Activated naive CD4-positive, alpha-beta T cell treated with anti-CD3 and anti-CD28 coated beads, Interleukin-2, amount 10 ng/mL, durations not matched to agents 7 days and 5 days (primary cell): ENCODE results near the gene PNPLA3.

Experiments
- CTCF ChIA-PET: fragments of 350-600 bp; sonication (Branson Sonifier 250); formaldehyde crosslinking; loops from one replicate; lab custom pipeline; 2021; ENCODE audit warnings: antibody characterized with exemption; lab: Charles Lee
- DNase-seq: peaks from one replicate; pipeline ENCODE4 v3.0.0-alpha.2; 2020
- H3K27ac Mint-ChIP-seq: one replicate; pipeline ENCODE4 v1.8.0; 2021; ENCODE audit warnings: mild to moderate bottlenecking, moderate library complexity, mixed read lengths
- H3K27me3 Mint-ChIP-seq: one replicate; pipeline ENCODE4 v1.8.0; 2021; ENCODE audit warnings: mild to moderate bottlenecking, mixed read lengths
- H3K36me3 Mint-ChIP-seq: one replicate; pipeline ENCODE4 v1.8.0; 2021; ENCODE audit warnings: mixed read lengths
- H3K4me1 Mint-ChIP-seq: one replicate; pipeline ENCODE4 v1.8.0; 2021; ENCODE audit warnings: mixed read lengths
- H3K4me3 Mint-ChIP-seq: one replicate; pipeline ENCODE4 v1.8.0; 2021; ENCODE audit warnings: mild to moderate bottlenecking, moderate library complexity, mixed read lengths
- H3K9me3 Mint-ChIP-seq: one replicate; pipeline ENCODE4 v1.8.0; 2021; ENCODE audit warnings: mixed read lengths

PNPLA3 gene, protein sequence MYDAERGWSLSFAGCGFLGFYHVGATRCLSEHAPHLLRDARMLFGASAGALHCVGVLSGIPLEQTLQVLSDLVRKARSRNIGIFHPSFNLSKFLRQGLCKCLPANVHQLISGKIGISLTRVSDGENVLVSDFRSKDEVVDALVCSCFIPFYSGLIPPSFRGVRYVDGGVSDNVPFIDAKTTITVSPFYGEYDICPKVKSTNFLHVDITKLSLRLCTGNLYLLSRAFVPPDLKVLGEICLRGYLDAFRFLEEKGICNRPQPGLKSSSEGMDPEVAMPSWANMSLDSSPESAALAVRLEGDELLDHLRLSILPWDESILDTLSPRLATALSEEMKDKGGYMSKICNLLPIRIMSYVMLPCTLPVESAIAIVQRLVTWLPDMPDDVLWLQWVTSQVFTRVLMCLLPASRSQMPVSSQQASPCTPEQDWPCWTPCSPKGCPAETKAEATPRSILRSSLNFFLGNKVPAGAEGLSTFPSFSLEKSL

DNA sequence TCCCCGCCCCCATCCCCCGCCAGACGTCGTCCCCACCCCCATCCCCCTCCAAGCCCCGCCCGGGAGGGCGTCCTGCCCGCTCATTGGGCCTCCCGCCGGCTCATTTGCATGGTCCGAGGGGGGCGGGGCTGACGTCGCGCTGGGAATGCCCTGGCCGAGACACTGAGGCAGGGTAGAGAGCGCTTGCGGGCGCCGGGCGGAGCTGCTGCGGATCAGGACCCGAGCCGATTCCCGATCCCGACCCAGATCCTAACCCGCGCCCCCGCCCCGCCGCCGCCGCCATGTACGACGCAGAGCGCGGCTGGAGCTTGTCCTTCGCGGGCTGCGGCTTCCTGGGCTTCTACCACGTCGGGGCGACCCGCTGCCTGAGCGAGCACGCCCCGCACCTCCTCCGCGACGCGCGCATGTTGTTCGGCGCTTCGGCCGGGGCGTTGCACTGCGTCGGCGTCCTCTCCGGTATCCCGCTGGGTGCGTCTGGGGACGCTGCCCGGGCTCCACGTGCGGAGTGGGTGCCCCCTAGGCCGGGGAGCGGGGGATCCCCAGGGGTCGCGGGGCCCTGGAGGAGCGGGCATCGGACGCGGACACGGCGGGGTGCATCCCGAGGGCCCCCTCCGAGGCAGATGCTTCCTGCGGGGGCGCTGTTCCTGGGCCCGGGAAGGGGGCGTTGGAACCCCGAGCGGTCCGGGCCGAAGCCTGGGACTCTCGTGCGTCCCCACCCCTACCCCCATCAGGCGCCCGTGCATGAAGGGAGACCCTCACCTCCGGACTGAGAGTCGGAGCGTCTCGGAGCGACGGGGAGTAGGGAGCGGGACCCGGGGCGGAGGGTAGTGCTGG lies at the start of gene PNPLA3:
Gene PNPLA3 (plus strand): TSS at position 175 of the 834 bp plus-strand sequence. CDS start 107 bp downstream, at position 282.
- H3K36me3 Mint-ChIP-seq = no peaks in the 10 kb centered on the region
- DNase-seq = peak; percentile 88
- H3K27ac Mint-ChIP-seq = no peak within 1 kb of the TSS
- H3K9me3 Mint-ChIP-seq = no peaks in the 10 kb centered on the region
- CTCF ChIA-PET = no interaction called here
- peaks cover 8% of the 10 kb centered on the region for H3K4me1 Mint-ChIP-seq
- H3K4me3 Mint-ChIP-seq = peak within 1 kb of the TSS; percentile 67
- peaks cover 81% of the 10 kb centered on the region for H3K27me3 Mint-ChIP-seq

DNA sequence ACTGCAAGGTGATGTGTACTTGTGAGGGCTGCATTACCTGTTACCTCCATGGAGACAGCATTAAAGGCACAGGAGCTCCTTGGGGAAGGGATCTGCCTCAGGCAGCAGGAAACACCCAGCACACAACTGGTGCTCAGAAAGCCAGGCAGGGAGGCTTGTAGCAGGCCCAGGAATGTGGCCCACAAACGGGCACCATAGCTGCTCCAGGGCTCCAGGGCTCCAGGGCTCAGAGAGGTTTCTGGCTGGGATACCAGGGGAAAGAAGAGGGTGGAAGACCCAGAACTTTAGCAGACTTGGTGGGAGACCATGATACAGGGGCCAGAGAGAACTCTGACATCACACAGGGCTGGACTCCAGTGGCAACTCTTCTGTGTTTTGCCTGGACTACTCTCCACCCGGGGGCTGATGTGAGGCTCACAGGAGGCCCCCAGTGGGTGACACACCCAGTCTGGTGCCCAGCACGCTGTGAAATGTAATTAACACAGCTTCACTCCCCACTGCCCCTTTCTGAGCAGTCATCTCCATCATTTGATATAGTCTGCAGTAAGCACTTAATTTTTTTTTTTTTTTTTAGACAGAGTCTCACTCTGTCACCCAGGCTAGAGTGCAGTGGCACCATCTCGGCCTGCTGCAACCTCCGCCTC lies 46.6 kb upstream of the PNPLA3 start:
- CTCF ChIA-PET = interaction anchor here (0.9 kb wide), 1 partner anchor 8 kb away, joined by 3 read pairs; no protein-coding TSS in a partner anchor
- no peaks in the 10 kb centered on the region for H3K9me3 Mint-ChIP-seq
- peaks cover 11% of the 10 kb centered on the region for H3K27me3 Mint-ChIP-seq

DNA sequence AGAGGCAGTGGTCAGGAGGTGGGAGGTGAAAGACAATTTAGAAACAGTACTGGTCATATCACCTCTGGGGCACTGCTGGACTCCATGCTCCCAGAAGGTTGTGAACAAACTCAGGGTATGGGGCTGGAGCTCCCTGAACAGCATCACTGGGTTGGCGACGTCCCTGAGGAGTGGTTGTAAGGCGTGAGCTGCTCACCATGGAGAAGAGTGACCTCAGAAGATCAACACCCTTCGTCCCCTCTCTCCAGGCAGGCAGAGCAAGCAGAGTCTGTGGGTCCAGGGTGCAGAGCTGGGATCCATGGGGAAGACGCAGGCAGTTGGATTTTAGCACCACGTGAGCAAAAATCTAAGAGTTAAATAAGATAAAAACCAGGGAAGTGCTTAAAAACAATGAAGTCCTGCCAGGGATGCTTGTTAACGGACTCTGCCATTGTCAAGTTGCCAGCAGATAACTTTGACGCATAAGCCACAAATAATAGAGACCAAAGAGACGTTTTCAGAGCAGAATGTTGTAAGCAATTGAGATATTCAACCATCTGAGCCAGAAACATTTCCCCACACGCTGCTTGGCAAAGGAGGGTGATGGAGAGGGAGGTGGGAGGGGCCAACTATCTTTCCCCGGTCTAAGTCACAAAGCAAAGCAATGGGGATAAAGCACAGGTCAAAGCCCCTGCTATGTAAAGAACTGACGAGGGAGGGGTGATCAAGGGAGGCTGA lies 45.4 kb upstream of the PNPLA3 start:
- peak; percentile 5 for DNase-seq
- Mint-ChIP-seq H3K4me1 (no peaks in the 10 kb centered on the region), H3K9me3 (no peaks in the 10 kb centered on the region), H3K27me3 (peaks cover 11% of the 10 kb centered on the region), H3K27ac (no peak overlapping the region), H3K4me3 (no peak overlapping the region), H3K36me3 (no peaks in the 10 kb centered on the region)
- CTCF ChIA-PET = interaction anchor here (1.1 kb wide), 1 partner anchor 68 kb away, joined by 3 read pairs; no protein-coding TSS in a partner anchor

More for the DNA sequence above, 46.6 kb upstream of the PNPLA3 start:
- Mint-ChIP-seq H3K27ac (no peak overlapping the region), H3K4me3 (no peak overlapping the region), H3K36me3 (no peaks in the 10 kb centered on the region), H3K4me1 (no peaks in the 10 kb centered on the region)
- peak; percentile 4 for DNase-seq

DNA sequence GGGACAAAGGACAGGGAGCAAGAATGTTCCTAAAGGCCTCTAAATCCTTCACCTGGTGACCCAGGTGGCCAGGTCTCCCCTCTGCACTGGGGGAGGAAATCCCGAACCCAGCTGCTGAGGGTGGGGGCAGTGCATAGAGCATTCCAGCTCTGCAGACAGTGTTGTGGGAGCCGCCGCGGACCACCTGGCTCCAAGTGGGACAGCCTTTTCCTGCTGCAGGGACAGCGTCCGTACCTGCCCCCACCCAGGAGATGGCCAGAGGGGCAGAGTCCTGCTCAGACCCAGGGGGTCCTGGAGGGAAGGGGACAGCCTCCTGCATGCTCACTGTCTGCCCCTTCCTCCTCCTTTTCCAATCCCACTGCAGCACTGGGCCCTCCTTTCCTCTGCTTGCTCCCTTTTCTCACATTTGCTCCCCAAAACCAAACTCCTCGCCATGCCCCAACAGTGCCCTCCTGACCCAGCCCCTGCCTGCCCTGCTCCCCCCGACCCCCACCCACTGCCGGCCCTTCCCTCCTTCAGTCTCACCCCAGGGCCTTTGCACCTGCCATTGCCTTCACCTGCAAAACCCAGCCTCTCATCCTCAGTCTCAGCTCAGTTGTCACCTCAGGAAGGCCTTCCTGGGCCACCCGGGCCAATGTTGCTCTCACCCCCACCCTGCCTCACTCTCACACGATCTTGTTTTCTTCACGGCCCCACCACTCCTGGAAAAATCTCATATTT lies 44.6 kb upstream of the PNPLA3 start:
- no peak overlapping the region for H3K27ac Mint-ChIP-seq
- DNase-seq = peak; percentile 10
- H3K9me3 Mint-ChIP-seq = no peaks in the 10 kb centered on the region
- H3K4me1 Mint-ChIP-seq = no peaks in the 10 kb centered on the region
- no peaks in the 10 kb centered on the region for H3K36me3 Mint-ChIP-seq
- H3K27me3 Mint-ChIP-seq = peaks cover 5% of the 10 kb centered on the region
- CTCF ChIA-PET = interaction anchor here (1.1 kb wide), 1 partner anchor 68 kb away, joined by 3 read pairs; no protein-coding TSS in a partner anchor
- no peak overlapping the region for H3K4me3 Mint-ChIP-seq

DNA sequence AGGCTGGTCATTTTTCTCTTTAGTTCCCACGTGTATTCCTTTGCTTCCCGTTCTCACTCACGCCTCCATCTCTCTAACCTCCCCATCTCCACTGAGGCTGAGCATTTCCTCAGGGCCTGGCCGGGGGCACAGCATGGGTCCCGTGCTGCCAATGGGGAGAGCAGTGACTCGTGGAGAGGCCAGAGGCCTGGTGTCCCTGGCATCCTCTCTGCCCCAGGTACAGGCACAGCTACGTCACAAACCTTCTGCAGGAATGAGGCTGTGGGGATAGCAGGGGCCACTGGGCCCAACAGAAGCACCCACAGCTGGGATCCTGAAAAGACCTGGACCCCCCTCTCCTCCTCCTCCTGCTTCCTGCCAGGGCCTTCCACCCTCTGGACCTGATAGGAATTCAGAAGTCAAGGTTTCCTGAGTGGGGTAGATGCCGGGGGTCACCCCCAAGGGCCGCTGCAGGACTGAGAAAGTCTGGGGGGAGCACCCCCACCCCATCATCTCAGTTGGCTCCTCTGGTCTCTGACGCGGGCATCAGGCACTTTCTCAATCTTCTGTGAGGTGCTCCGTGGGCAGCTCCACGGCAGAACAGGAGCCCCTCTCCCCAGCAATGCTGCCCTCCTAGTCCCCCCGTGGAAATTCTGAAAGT lies 43.6 kb upstream of the PNPLA3 start:
- no peak overlapping the region for H3K4me3 Mint-ChIP-seq
- H3K9me3 Mint-ChIP-seq = no peaks in the 10 kb centered on the region
- H3K4me1 Mint-ChIP-seq = no peaks in the 10 kb centered on the region
- peak; percentile 8 for DNase-seq
- H3K36me3 Mint-ChIP-seq = no peaks in the 10 kb centered on the region
- CTCF ChIA-PET = interaction anchor here (1.2 kb wide), 1 partner anchor 129 kb away, joined by 3 read pairs; no protein-coding TSS in a partner anchor
- H3K27ac Mint-ChIP-seq = no peak overlapping the region
- H3K27me3 Mint-ChIP-seq = peaks cover 4% of the 10 kb centered on the region

DNA sequence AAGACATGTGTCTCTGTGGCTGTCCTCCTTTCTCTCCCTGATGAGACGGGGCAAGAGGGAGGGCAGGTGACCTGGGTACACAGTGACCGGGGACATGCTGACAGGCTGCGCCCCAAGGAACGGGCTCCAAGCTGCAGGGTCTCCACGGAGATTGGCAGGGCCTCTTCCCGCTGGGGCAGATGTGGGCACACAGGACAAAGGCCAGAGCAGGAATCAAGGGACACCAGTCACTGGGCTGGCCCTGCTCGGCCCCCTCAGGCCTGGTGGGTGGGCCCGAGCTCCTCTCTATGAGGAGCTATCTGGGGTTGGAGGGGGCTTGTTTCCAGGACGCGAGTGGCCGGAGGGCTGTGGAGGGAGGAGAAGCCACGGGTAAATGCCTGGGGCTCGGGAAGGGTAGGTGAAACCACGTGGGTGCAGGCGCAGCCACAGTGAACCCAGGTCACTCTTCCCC lies 43.0 kb upstream of the PNPLA3 start:
- no peak for DNase-seq
- CTCF ChIA-PET = interaction anchor here (0.8 to 1.2 kb wide), 2 partner anchors 63 to 129 kb away, joined by 3 read pairs; no protein-coding TSS in a partner anchor
- H3K27me3 Mint-ChIP-seq = peaks cover 4% of the 10 kb centered on the region
- H3K27ac Mint-ChIP-seq = no peak overlapping the region
- no peaks in the 10 kb centered on the region for H3K9me3 Mint-ChIP-seq
- H3K36me3 Mint-ChIP-seq = no peaks in the 10 kb centered on the region
- no peak overlapping the region for H3K4me3 Mint-ChIP-seq
- H3K4me1 Mint-ChIP-seq = no peaks in the 10 kb centered on the region

DNA sequence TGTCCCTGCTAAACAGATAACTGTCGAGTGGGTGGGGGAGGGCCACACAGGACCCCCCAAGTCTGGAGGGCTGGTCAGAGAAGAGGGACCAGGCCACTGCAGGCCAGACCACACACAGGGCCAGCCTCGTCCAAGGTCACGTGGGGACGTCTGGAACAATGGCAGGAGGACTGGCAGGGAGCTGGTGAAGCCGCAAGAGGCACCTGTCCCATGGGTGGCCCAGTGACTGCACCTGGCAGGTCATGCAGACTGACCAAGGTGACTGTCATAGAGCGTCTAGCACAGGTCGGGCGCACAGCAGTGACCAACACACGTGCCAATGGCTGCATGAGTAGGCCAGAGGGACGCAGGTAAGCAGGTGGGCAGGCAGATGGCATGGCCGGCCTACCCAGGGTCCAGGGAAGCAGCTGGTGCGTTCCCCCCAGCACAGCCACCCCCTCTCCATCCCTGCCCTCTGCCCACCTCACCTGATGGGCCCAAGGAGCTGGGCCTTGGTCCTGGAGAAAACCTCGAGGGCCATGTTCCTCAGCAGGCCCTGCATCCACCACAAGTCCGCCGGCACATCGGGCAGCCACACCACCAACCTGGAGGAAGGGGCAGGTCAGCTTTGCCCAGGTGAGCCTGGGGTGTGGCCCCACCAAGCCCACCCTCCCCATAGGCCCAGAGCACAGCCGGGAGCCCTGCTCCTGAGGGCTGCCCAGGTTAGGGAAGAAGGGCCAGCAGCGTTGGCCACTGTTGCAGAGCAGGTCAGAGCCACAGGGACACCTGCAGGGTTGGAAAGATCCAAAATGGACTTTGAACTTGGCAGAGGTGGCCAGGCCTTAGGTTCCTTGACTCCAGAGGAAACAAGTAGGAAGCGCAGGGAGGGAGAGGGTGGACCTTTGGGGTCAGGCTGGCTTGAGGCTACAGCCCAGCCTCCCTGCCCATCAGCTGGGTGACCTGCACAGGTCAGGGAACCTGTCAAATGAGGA lies 42.2 kb upstream of the PNPLA3 start:
- DNase-seq = no peak
- H3K27me3 Mint-ChIP-seq = peaks cover 4% of the 10 kb centered on the region
- CTCF ChIA-PET = interaction anchor here (0.8 to 5.5 kb wide), 6 partner anchors 13 to 130 kb away, joined by 3 to 103 read pairs (median 4); no protein-coding TSS in a partner anchor
- H3K4me1 Mint-ChIP-seq = no peaks in the 10 kb centered on the region
- no peak overlapping the region for H3K27ac Mint-ChIP-seq
- no peaks in the 10 kb centered on the region for H3K36me3 Mint-ChIP-seq
- no peak overlapping the region for H3K4me3 Mint-ChIP-seq
- H3K9me3 Mint-ChIP-seq = no peaks in the 10 kb centered on the region

DNA sequence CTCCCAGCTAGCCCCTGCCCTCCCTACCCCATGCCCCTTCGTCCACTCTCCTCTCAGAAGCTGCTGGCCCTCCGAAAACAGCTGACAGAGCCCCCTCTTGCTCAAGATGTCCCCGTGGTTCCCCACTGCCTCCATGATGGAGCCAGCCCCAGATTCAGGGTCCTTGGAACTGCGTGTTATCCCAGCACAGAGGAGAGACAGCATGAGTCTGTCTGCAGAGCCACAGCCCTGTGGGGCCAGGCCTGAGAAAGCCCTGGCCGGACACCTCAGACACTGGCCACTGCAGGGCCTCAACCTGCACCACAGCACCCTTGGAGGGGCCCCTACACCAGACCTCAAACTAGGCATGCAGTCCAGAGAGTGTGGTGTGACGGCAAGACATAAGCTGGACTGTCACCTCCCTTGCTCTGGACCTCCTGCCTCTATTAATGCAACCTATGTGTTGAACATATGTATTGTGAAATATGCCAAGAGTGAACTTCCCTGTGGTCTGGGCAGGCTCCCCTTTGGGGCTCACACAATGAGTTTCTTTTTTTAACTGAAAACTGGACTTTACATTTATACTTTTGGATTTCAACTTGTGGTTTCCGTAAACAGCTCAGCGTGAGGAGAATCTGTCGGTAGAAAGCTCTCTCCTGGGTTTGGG lies 41.4 kb upstream of the PNPLA3 start:
- Mint-ChIP-seq H3K4me1 (no peaks in the 10 kb centered on the region), H3K36me3 (no peaks in the 10 kb centered on the region), H3K27me3 (peaks cover 9% of the 10 kb centered on the region), H3K4me3 (no peak overlapping the region), H3K9me3 (no peaks in the 10 kb centered on the region), H3K27ac (no peak overlapping the region)
- CTCF ChIA-PET = interaction anchor here (0.6 to 5.5 kb wide), 9 partner anchors 14 to 1078 kb away, joined by 3 to 103 read pairs (median 4); no protein-coding TSS in a partner anchor
- DNase-seq = no peak

DNA sequence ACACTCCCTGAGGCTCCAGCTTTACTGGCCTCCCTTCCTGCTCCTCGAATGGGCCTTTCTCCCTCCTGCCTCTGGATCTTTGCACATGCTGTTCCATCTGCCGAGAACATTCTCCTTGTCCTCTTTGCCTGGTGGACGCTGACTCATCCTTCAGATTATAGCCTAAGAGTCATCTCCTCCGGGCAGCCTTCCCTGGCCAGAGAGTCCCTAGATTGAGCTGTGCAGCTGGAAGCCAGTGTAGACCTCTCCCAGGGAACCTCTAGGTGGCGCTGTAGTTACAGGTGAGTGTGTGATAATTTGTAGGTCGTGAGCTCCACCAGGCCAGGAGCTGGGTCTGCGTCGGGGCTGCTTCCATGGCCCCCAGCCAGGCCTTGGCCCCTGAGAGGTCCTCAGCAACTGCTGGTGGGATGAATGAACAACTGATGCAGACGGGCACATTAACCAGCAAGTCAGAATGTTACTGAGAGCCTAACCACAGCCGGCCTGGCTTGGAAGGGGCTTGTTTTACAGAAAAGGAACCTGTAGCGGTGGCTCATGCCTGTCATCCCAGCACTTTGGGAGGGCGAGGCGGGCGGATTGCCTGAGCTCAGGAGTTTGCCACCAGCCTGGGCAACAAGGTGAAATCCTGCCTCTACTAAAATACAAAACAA lies 40.5 kb upstream of the PNPLA3 start:
- DNase-seq = peak; percentile 67
- Mint-ChIP-seq H3K4me3 (no peak overlapping the region), H3K27ac (peak overlapping the region; percentile 7), H3K4me1 (no peaks in the 10 kb centered on the region), H3K36me3 (no peaks in the 10 kb centered on the region), H3K9me3 (no peaks in the 10 kb centered on the region), H3K27me3 (peaks cover 16% of the 10 kb centered on the region)
- CTCF ChIA-PET = interaction anchor here (0.6 to 5.5 kb wide), 15 partner anchors 9 to 1077 kb away, joined by 3 to 103 read pairs (median 3); no protein-coding TSS in a partner anchor

DNA sequence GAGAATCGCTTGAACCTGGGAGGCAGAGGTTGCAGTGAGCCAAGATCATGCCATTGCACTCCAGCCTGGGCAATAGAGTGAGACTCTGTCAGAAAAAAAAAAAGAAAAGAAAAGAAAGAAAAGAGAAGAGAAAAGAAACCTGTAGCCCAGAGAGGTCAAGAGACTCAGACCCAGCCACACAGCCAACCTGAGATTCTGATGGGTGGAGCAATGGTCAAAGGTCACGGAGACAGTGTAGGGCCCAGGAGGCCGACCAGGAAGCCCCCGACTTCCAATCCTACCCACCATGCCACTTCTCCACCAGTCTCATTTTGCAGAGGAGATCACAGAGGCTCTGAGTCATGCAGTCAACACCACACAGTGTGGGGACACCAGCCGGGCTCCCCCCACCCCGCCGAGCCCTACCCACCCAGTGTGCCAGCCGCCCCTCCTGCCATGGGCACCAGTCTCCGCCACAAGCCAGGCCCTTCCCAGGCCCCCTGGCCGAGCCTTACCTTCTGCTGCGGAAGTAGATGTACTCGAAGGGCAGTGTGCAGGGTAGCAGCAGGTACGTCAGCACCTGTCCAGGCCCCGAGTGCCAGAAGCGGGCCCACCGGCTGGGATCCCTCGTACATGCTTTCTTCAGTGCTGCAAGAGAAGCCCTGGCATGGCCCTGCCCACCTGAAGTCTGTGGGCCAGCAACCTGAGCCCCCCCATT lies 39.7 kb upstream of the PNPLA3 start:
- CTCF ChIA-PET = interaction anchor here (0.6 to 5.5 kb wide), 12 partner anchors 9 to 743 kb away, joined by 3 to 103 read pairs (median 3); no protein-coding TSS in a partner anchor
- Mint-ChIP-seq H3K4me3 (no peak overlapping the region), H3K4me1 (no peaks in the 10 kb centered on the region), H3K36me3 (no peaks in the 10 kb centered on the region), H3K27ac (no peak overlapping the region), H3K27me3 (peaks cover 20% of the 10 kb centered on the region), H3K9me3 (no peaks in the 10 kb centered on the region)
- peak; percentile 14 for DNase-seq
